ENCODE data around the gene OR2AE1.
"Not testable (repeated sequence)": the region's sequence is repeated elsewhere in the genome, so short reads cannot be mapped to it uniquely, and the experiment has no call there.

OR2AE1 gene, protein sequence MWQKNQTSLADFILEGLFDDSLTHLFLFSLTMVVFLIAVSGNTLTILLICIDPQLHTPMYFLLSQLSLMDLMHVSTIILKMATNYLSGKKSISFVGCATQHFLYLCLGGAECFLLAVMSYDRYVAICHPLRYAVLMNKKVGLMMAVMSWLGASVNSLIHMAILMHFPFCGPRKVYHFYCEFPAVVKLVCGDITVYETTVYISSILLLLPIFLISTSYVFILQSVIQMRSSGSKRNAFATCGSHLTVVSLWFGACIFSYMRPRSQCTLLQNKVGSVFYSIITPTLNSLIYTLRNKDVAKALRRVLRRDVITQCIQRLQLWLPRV

GRCh38 chr7:99876933-99877332 is at the start of gene OR2AE1:
TSS of gene OR2AE1 (minus strand) at chr7:99877033. CDS start at chr7:99877033, 0 bp downstream.
- no peak for DNase-seq

GRCh38 chr7:99926321-99926720 is 49.5 kb upstream of the OR2AE1 start:
- DNase-seq: no peak

DNA sequence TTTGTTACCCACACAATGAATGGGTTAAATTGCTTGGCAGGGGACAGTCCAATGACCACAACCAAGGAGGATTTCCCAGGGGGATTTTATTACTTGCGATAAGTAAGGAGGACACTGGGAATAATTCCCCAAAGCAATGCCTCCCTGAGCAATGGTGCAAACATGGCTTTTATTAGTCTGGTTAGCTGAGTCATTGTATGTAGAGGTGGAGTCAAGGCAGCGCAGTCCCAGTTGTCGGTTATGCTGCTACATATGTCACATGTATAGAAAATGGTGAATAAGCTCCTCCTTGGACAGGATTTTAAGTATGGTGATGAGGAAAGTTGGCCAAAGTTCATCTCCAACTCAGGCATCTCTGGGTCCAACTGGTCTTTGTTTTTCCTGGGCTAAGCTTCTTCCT is 46.4 kb upstream of the OR2AE1 start:
- no peak for DNase-seq

GRCh38 chr7:99920149-99920548 is 43.3 kb upstream of the OR2AE1 start:
- DNase-seq: peak; percentile 4

GRCh38 chr7:99919814-99920112 is 42.9 kb upstream of the OR2AE1 start:
- DNase-seq: no peak

DNA sequence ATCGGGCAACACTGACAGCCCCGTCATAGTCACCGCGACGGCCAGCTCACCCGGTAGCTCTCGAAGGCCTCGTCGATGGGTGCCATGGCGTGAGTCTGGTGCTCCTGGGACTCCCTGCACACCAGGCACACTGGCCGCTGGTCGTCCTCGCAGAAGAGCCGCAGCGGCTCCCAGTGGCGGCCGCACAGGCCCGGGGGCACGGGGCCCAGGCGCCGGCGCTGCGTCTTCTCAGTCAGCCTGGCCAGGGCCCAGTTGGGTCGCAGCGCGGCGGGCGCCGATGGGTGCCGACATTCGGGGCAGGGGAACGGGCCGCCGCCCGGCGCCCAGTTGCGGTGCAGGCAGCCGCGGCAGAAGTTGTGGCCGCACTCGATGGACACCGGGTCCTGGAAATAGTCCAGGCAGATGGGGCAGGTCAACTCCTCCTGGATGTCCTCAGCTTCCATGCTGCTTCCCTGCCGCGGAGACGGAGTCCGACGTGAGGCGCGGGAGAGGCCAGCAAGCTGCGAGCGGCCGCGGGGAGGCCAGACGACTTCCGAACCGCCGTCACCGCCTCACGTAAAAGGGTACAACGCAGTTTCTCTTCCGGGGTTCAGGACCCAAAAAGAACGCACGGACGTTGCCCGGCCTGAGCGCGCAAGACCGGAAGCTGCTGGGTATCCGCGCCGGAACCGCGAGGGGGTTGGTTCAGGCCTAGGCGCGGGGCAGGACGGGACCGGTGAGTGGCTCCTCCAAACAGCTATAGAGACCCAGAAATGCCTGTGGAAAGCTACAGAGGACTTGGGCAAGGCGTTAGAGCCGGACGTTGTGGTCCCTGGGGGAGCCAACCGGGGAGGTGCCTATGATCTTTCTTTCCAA is 42.4 kb upstream of the OR2AE1 start, which contains the start of gene TRIM4:
Gene TRIM4, minus strand, starts transcription at position 572 of the 855 bp plus-strand sequence. Its CDS starts 129 bp downstream, at position 443.
- DNase-seq: peak; percentile 94

GRCh38 chr7:99910976-99911375 is 34.1 kb upstream of the OR2AE1 start:
- DNase-seq: no peak

- DNase-seq: no peak
These were observed 24.7 kb upstream of the OR2AE1 start for GRCh38 chr7:99901581-99901980.

- no peak for DNase-seq
These were observed 23.1 kb upstream of the OR2AE1 start for GRCh38 chr7:99899830-99900519.

DNA sequence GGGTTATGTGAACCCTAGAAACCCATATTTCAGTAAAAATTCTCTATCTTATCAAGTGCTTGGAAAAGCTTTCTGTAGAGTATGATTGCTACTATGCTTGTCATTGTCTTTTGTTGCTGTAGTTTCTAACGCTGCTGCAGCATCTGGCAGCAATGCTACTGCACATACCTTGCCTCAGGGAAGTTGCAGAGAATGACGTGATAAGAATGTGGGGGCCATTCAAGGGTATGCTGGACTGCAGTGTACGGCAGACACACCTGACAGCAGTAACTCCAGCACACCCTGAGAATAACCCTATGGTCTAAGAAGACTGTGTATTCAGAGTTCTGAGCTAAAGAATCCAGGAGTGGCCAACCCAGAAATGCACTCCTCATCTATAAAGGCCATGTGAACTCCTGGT is 22.0 kb upstream of the OR2AE1 start:
- DNase-seq: no peak

- DNase-seq: no peak
These were observed 21.2 kb upstream of the OR2AE1 start for GRCh38 chr7:99898023-99898357.

GRCh38 chr7:99897322-99898022 is 20.6 kb upstream of the OR2AE1 start:
- no peak for DNase-seq

DNA sequence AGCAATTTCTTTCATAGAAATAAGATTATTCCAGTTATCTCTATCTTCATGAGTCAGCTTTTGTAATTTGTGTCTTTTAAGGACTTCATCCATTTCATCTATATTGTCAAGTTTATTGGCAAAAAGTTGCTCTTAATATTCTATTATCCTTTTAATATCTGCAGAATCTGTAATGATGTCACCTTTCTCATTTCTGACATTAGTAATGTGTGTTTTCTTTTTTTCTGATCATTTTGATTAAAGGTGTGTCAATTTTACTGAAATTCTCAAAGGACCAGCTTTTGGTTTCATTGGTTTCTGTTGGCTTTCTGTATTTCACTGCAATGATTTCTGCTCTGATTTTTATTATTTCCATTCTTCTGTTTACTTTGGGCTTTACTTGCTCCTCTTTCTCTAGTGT is 17.9 kb upstream of the OR2AE1 start:
- no peak for DNase-seq

DNA sequence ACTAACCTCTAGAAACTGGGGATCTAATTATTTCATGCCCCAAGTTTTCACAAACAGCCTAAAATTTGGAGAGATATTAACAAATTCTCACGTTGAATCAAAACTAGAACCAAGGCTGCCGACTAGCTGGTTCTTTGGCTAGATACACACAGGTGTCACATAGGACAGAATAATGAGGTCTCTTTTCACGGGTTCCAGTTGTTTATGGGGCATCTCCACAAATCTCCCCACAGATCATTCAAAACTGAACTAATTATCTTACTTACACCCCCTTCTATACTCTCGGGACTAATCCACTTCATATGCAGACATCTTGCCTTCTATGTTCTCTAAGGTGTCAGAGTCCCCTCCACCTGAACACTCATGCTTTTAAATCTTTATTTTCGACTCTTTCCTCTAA is 16.4 kb upstream of the OR2AE1 start:
- DNase-seq: no peak

- not testable (repeated sequence) for DNase-seq
These were observed 13.5 kb upstream of the OR2AE1 start for GRCh38 chr7:99890348-99890747.

DNA sequence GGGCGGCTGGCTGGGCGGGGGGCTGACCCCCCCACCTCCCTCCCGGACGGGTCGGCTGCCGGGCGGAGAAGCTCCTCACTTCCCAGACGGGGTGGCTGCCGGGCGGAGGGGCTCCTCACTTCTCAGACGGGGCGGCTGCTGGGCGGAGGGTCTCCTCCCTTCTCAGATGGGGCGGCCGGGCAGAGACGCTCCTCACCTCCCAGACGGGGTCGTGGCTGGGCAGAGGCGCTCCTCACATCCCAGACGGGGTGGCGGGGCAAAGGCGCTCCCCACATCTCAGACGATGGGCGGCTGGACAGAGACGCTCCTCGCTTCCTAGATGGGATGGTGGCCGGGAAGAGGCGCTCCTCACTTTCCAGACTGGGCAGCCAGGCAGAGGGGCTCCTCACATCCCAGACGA is 11.5 kb upstream of the OR2AE1 start:
- not testable (repeated sequence) for DNase-seq

- DNase-seq: no peak
These were observed 4.5 kb upstream of the OR2AE1 start for GRCh38 chr7:99881370-99881769.

DNA sequence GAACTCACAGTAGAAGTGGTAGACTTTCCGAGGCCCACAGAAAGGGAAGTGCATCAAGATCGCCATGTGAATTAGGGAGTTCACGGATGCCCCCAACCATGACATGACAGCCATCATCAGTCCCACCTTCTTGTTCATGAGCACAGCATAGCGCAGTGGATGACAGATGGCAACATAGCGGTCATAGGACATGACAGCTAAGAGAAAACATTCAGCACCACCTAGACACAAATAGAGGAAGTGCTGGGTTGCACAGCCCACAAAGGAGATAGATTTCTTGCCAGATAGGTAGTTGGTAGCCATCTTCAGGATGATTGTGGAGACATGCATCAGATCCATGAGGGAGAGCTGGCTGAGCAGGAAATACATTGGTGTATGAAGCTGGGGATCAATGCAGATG is 342 bp downstream of the OR2AE1 start:
- DNase-seq: no peak

DNA sequence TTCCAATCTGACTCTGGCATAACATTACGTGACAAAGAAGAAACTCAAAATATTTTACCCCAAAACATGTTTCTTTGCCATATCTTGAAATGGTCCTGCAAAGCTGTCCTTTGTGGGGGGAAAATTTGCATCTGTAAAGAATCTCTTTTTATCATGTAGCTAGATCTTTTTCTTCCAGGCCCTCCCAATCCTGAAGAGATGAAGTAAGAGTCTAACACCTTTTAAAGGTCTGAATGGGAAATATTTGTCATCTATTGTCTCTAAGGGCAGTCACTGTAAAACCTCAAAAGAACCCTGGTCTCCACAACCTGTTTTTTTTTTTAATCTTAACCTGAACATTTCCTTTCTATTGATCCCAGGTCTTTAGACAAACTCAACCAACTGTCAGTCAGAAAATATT is 8.6 kb downstream of the OR2AE1 start:
- no peak for DNase-seq

- not testable (repeated sequence) for DNase-seq
These were observed 9.4 kb downstream of the OR2AE1 start for GRCh38 chr7:99867477-99867876.

GRCh38 chr7:99863847-99864440 is 12.9 kb downstream of the OR2AE1 start:
- no peak for DNase-seq

GRCh38 chr7:99860281-99861127 is 16.3 kb downstream of the OR2AE1 start:
- DNase-seq: no peak

Data from NCI-H1092 treated with DMSO at 0.1 percent for 48 hours (cell line).